ENCODE results near the gene ELF5.
A peak's percentile ranks its signal among the peaks of the same experiment; 100 is the strongest.

Gene ELF5

GRCh38 chr11:34490304-34490703 is 23.3 kb downstream of the ELF5 start:
- no peak for DNase-seq

GRCh38 chr11:34488855-34489557 is 24.6 kb downstream of the ELF5 start:
- DNase-seq, result no peak

- no peak for DNase-seq
Measured at GRCh38 chr11:34487430-34487829, 26.2 kb downstream of the ELF5 start.

GRCh38 chr11:34483106-34483874 is 30.3 kb downstream of the ELF5 start:
- no peak for DNase-seq

- DNase-seq, result no peak
Measured at GRCh38 chr11:34481307-34481706, 32.3 kb downstream of the ELF5 start.

GRCh38 chr11:34480314-34480713 is 33.3 kb downstream of the ELF5 start:
- DNase-seq, result no peak

- no peak for DNase-seq
Measured at GRCh38 chr11:34478845-34479663, 34.5 kb downstream of the ELF5 start.

GRCh38 chr11:34476849-34477248 is 36.7 kb downstream of the ELF5 start:
- no peak for DNase-seq

GRCh38 chr11:34475656-34476055 is 37.9 kb downstream of the ELF5 start:
- no peak for DNase-seq

- DNase-seq, result no peak
Measured at GRCh38 chr11:34473603-34474169, 39.9 kb downstream of the ELF5 start.

- peak; percentile 13 for DNase-seq
Measured at GRCh38 chr11:34468209-34468841, 45.3 kb downstream of the ELF5 start.

- DNase-seq, result no peak
Measured at GRCh38 chr11:34466802-34467488, 46.6 kb downstream of the ELF5 start.

GRCh38 chr11:34464591-34465051 is 49.0 kb downstream of the ELF5 start:
- DNase-seq, result no peak

GRCh38 chr11:34461215-34461614 is 52.4 kb downstream of the ELF5 start:
- no peak for DNase-seq

GRCh38 chr11:34460278-34460677 is 53.3 kb downstream of the ELF5 start:
- DNase-seq, result no peak

GRCh38 chr11:34459507-34460162 is 54.0 kb downstream of the ELF5 start:
- no peak for DNase-seq

GRCh38 chr11:34458525-34458924 is 55.1 kb downstream of the ELF5 start:
- DNase-seq, result no peak

GRCh38 chr11:34457607-34458006 is 56.0 kb downstream of the ELF5 start:
- DNase-seq, result no peak

- DNase-seq, result no peak
Measured at GRCh38 chr11:34454308-34455032, 59.1 kb downstream of the ELF5 start.

- DNase-seq, result no peak
Measured at GRCh38 chr11:34451053-34451452, 62.5 kb downstream of the ELF5 start.
